Fibroblast of lung (primary cell): ENCODE results near the gene ETS1.

Experiments used
- EZH2 ChIP-seq: IDR thresholded peaks from 2 replicates; pipeline ENCODE4 v1.5.1; 2012; ENCODE audit warnings: low read length, control low read depth, mild to moderate bottlenecking; ENCODE audit errors: missing control alignments
- TF ChIP-seq, protein P1 (sequence below), 2 donors: IDR thresholded peaks in 1 of 2; conservative IDR thresholded peaks in 1 of 2; 1 replicate in 1 of 2; 2 replicates in 1 of 2; pipeline ENCODE4 v1.5.1; 2011 to 2012; ENCODE audit warnings: low read length in 2 of 2, control low read depth in 1 of 2, inconsistent platforms in 1 of 2, low read depth in 1 of 2, mild to moderate bottlenecking in 1 of 2

- TF ChIP-seq, protein P1, sequence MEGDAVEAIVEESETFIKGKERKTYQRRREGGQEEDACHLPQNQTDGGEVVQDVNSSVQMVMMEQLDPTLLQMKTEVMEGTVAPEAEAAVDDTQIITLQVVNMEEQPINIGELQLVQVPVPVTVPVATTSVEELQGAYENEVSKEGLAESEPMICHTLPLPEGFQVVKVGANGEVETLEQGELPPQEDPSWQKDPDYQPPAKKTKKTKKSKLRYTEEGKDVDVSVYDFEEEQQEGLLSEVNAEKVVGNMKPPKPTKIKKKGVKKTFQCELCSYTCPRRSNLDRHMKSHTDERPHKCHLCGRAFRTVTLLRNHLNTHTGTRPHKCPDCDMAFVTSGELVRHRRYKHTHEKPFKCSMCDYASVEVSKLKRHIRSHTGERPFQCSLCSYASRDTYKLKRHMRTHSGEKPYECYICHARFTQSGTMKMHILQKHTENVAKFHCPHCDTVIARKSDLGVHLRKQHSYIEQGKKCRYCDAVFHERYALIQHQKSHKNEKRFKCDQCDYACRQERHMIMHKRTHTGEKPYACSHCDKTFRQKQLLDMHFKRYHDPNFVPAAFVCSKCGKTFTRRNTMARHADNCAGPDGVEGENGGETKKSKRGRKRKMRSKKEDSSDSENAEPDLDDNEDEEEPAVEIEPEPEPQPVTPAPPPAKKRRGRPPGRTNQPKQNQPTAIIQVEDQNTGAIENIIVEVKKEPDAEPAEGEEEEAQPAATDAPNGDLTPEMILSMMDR (conservative IDR thresholded peaks at IDR 0.05 in 1 of 2, IDR thresholded peaks at IDR 0.05 in 1 of 2; ENCODE audit: low read depth in 1 of 2, low read length in 2 of 2), result no peak
- no peak for TF ChIP-seq EZH2
Observed at GRCh38 chr11:128465946-128466705, 121.2 kb downstream of the ETS1 start.
